ENCODE data around the gene CACNA1C. TPM values are rescaled to one million over a fixed set of nuclear protein-coding genes. Genes with fewer than 3 reads are reported as not detected.

Gene CACNA1C
- total RNA-seq, 1 donor from 2014 or later, result 102 TPM

- H3K36me3 ChIP-seq, result no peaks in the 10 kb centered on the region
- intact Hi-C loops (cut with DNase I), result no loop called here
- no peak overlapping the region for H3K27ac ChIP-seq
- no peak overlapping the region for H3K4me3 ChIP-seq
- no peak for TF ChIP-seq CTCF (IDR thresholded peaks at IDR 0.05)
- no peaks in the 10 kb centered on the region for H3K9me3 ChIP-seq
- H3K27me3 ChIP-seq, result no peaks in the 10 kb centered on the region
- H3K4me1 ChIP-seq, result peaks cover 0 to 18% of the 10 kb centered on the region in 2 donors
- DNase-seq (ENCODE audit: low spot score in 2 of 2), result no peak
These were observed 193.6 kb downstream of the CACNA1C start for GRCh38 chr12:2246358-2246757.

- no peak for TF ChIP-seq CTCF (IDR thresholded peaks at IDR 0.05)
- H3K36me3 ChIP-seq, result no peaks in the 10 kb centered on the region
- H3K9me3 ChIP-seq, result no peaks in the 10 kb centered on the region
- DNase-seq (ENCODE audit: low spot score in 2 of 2), result no peak
- no peak overlapping the region for H3K4me3 ChIP-seq
- peaks cover 0 to 18% of the 10 kb centered on the region in 2 donors for H3K4me1 ChIP-seq
- intact Hi-C loops (cut with DNase I), result no loop called here
- H3K27ac ChIP-seq, result no peak overlapping the region
- H3K27me3 ChIP-seq, result no peaks in the 10 kb centered on the region
These were observed 194.3 kb downstream of the CACNA1C start for GRCh38 chr12:2247120-2247519.

- Histone ChIP-seq H3K27me3 (no peaks in the 10 kb centered on the region), H3K4me3 (no peak overlapping the region), H3K9me3 (no peaks in the 10 kb centered on the region), H3K4me1 (peaks cover 0 to 18% of the 10 kb centered on the region in 2 donors), H3K36me3 (no peaks in the 10 kb centered on the region), H3K27ac (no peak overlapping the region)
- DNase-seq (ENCODE audit: low spot score in 2 of 2), result no peak
- TF ChIP-seq CTCF (IDR thresholded peaks at IDR 0.05), result no peak
- intact Hi-C loops (cut with DNase I), result no loop called here
These were observed 194.8 kb downstream of the CACNA1C start for GRCh38 chr12:2247596-2247995.

GRCh38 chr12:2248087-2248900, 195.5 kb downstream of the CACNA1C start:
- intact Hi-C loops (cut with DNase I), result no loop called here
- peaks cover 0 to 18% of the 10 kb centered on the region in 2 donors for H3K4me1 ChIP-seq
- DNase-seq (ENCODE audit: low spot score in 2 of 2), result no peak
- H3K27ac ChIP-seq, result no peak overlapping the region
- no peaks in the 10 kb centered on the region for H3K36me3 ChIP-seq
- H3K9me3 ChIP-seq, result no peaks in the 10 kb centered on the region
- TF ChIP-seq CTCF (IDR thresholded peaks at IDR 0.05), result no peak
- no peak overlapping the region for H3K4me3 ChIP-seq
- no peaks in the 10 kb centered on the region for H3K27me3 ChIP-seq

- no peak for TF ChIP-seq CTCF (IDR thresholded peaks at IDR 0.05)
- H3K4me1 ChIP-seq, result peaks cover 0 to 12% of the 10 kb centered on the region in 2 donors
These were observed 196.2 kb downstream of the CACNA1C start for GRCh38 chr12:2248901-2249381.

More at GRCh38 chr12:2248901-2249381, 196.2 kb downstream of the CACNA1C start:
- no peaks in the 10 kb centered on the region for H3K27me3 ChIP-seq
- H3K27ac ChIP-seq, result no peak overlapping the region
- DNase-seq (ENCODE audit: low spot score in 2 of 2), result no peak
- H3K4me3 ChIP-seq, result no peak overlapping the region
- intact Hi-C loops (cut with DNase I), result no loop called here
- H3K36me3 ChIP-seq, result no peaks in the 10 kb centered on the region
- H3K9me3 ChIP-seq, result no peaks in the 10 kb centered on the region
